GM12878 (cell line): Measurements from ENCODE around the gene THAP11. TPM values are rescaled to one million over a fixed set of nuclear protein-coding genes. Genes with fewer than 3 reads are reported as not detected.

Experiments
- E2F4 ChIP-seq: IDR thresholded peaks from 2 replicates; pipeline ENCODE4 v1.6.1; 2012; ENCODE audit warnings: low read depth, low read length, improper control_type of control experiment
- FOXM1 ChIP-seq: IDR thresholded peaks from 2 replicates; pipeline ENCODE4 v1.6.1; 2012; ENCODE audit warnings: low read depth, mild to moderate bottlenecking, inconsistent platforms, low read length, moderate library complexity
- HDGF ChIP-seq: fragments of 450-650 bp; IDR thresholded peaks from 2 replicates; pipeline ENCODE4 v1.6.1; 2016; ENCODE audit warnings: antibody characterized with exemption
- IKZF2 ChIP-seq, 2 experiments: fragments of 450-650 bp; IDR thresholded peaks; 2 replicates each; pipeline ENCODE4 v1.6.1; 2017; ENCODE audit warnings: mild to moderate bottlenecking in 2 of 2, moderate library complexity in 2 of 2
- MTA2 ChIP-seq: fragments of 450-650 bp; IDR thresholded peaks from 2 replicates; pipeline ENCODE4 v1.6.1; 2016; ENCODE audit warnings: low read depth, mild to moderate bottlenecking, moderate library complexity
- NFYA ChIP-seq: IDR thresholded peaks from 2 replicates; pipeline ENCODE4 v1.6.1; 2011; ENCODE audit warnings: low read depth, mild to moderate bottlenecking, low read length, improper control_type of control experiment, borderline replicate concordance
- NR2F1 ChIP-seq: fragments of 450-650 bp; conservative IDR thresholded peaks from 2 replicates; pipeline ENCODE4 v1.6.1; 2017; ENCODE audit warnings: mild to moderate bottlenecking
- NRF1 ChIP-seq: conservative IDR thresholded peaks from 2 replicates; pipeline ENCODE4 v1.6.1; 2011; ENCODE audit warnings: mild to moderate bottlenecking, low read depth, low read length, improper control_type of control experiment
- PBX3 ChIP-seq: IDR thresholded peaks from 2 replicates; pipeline ENCODE4 v1.6.1; 2011; ENCODE audit warnings: mild to moderate bottlenecking, low read depth, low read length, moderate library complexity; ENCODE audit not compliant: insufficient replicate concordance
- POLR2A ChIP-seq: IDR thresholded peaks from 2 replicates; pipeline ENCODE4 v1.6.1; 2011; ENCODE audit warnings: low read depth, mild to moderate bottlenecking, low read length
- RUNX3 ChIP-seq: IDR thresholded peaks from 2 replicates; pipeline ENCODE4 v1.6.1; 2012; ENCODE audit warnings: low read length, inconsistent platforms
- SMAD5 ChIP-seq: IDR thresholded peaks from 2 replicates; pipeline ENCODE4 v1.6.1; 2016; ENCODE audit warnings: antibody characterized with exemption, low read depth
- SMC3 ChIP-seq: IDR thresholded peaks from 2 replicates; pipeline ENCODE4 v1.6.1; 2011; ENCODE audit warnings: low read length, improper control_type of control experiment, borderline replicate concordance
- TAF1 ChIP-seq: IDR thresholded peaks from 2 replicates; pipeline ENCODE4 v1.6.1; 2011; ENCODE audit warnings: mild to moderate bottlenecking, low read depth, low read length, borderline replicate concordance
- USF1 ChIP-seq: IDR thresholded peaks from 2 replicates; pipeline ENCODE4 v1.6.1; 2011; ENCODE audit warnings: borderline replicate concordance, low read depth, mild to moderate bottlenecking, moderate library complexity, mixed read lengths, low read length; ENCODE audit not compliant: insufficient read depth; ENCODE audit errors: extremely low read length
- YBX1 ChIP-seq: fragments of 450-650 bp; IDR thresholded peaks from 2 replicates; pipeline ENCODE4 v1.6.1; 2016; ENCODE audit warnings: antibody characterized with exemption
- ZBTB4 ChIP-seq: fragments of 450-650 bp; formaldehyde crosslinking; IDR thresholded peaks from 2 replicates; pipeline ENCODE4 v1.4.0; 2022; ENCODE audit warnings: mild to moderate bottlenecking, moderate library complexity
- ZNF217 ChIP-seq: fragments of 450-650 bp; IDR thresholded peaks from 2 replicates; pipeline ENCODE4 v1.6.1; 2017; ENCODE audit warnings: antibody characterized with exemption, mild to moderate bottlenecking
- ZNF622 ChIP-seq: fragments of 450-650 bp; IDR thresholded peaks from 2 replicates; pipeline ENCODE4 v1.6.1; 2017; ENCODE audit warnings: mild to moderate bottlenecking, inconsistent platforms
- polyA plus RNA-seq, 11 experiments: library from polyadenylated mRNA; depleted of rRNA in 4 of 11; unstranded in 6 of 11; stranded (reverse) in 5 of 11; fragments of >200 nt; fragmentation: Nextera tagmentation in 4 of 11; fragmentation: Illumina TruSeq in 1 of 11; extraction: Ambion mirVana in 4 of 11; extraction: Trizol in 1 of 11; gene quantifications; 1 replicate in 1 of 11; 2 replicates in 10 of 11; pipeline versions ENCODE4 v1.2.1 to v1.2.3, GENCODE V29; 2011 to 2016; ENCODE audit warnings: inconsistent platforms in 2 of 11, missing spikeins in 2 of 11, low read depth in 1 of 11
- total RNA-seq, 4 experiments: library from RNA; depleted of rRNA in 3 of 4; stranded (reverse); fragments of >200 nt in 3 of 4; fragmentation: Illumina TruSeq in 1 of 4; extraction: Trizol in 1 of 4; gene quantifications; 2 replicates each; pipeline versions ENCODE4 v1.2.1 to v1.2.3, GENCODE V29; 2013 to 2021
- TF ChIP-seq, protein P1 (sequence below): IDR thresholded peaks from 2 replicates; pipeline ENCODE4 v1.6.1; 2012; ENCODE audit warnings: low read length, inconsistent platforms
- TF ChIP-seq, protein P2 (sequence below): IDR thresholded peaks from 2 replicates; pipeline ENCODE4 v1.6.1; 2011; ENCODE audit warnings: borderline replicate concordance, low read depth, mild to moderate bottlenecking, moderate library complexity, low read length; ENCODE audit not compliant: insufficient read depth, poor library complexity, severe bottlenecking
- TF ChIP-seq, protein P3 (sequence below): IDR thresholded peaks from 2 replicates; pipeline ENCODE4 v1.6.1; 2011; ENCODE audit warnings: low read depth, low read length, improper control_type of control experiment, borderline replicate concordance

Gene THAP11
- total and polyA plus RNA-seq, 10 of the 15 experiments (the other 5 are each of a cell fraction or from before 2014, with no cell fraction given) = 2.5 to 36.7 (median 21.4) TPM

- TF ChIP-seq PBX3 (no peak), E2F4 (no peak), HDGF (no peak), TAF1 (no peak), ZBTB4 (CRISPR knock-in tag) (no peak), POLR2A (no peak), NR2F1 (no peak), FOXM1 (no peak), MTA2 (peak; percentile 57; the same call in 1 of the 2 replicates), SMAD5 (no peak), ZNF217 (no peak), NRF1 (no peak), USF1 (no peak), IKZF2 (IDR thresholded peaks at IDR 0.05) (peak; percentile 78 to 82), YBX1 (no peak), SMC3 (no peak), RUNX3 (peak; percentile 79), ZNF622 (no peak), NFYA (no peak)
- TF ChIP-seq, protein P1, sequence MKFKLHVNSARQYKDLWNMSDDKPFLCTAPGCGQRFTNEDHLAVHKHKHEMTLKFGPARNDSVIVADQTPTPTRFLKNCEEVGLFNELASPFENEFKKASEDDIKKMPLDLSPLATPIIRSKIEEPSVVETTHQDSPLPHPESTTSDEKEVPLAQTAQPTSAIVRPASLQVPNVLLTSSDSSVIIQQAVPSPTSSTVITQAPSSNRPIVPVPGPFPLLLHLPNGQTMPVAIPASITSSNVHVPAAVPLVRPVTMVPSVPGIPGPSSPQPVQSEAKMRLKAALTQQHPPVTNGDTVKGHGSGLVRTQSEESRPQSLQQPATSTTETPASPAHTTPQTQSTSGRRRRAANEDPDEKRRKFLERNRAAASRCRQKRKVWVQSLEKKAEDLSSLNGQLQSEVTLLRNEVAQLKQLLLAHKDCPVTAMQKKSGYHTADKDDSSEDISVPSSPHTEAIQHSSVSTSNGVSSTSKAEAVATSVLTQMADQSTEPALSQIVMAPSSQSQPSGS = peak; percentile 40; the same call in 1 of the 2 replicates
- TF ChIP-seq, protein P2, sequence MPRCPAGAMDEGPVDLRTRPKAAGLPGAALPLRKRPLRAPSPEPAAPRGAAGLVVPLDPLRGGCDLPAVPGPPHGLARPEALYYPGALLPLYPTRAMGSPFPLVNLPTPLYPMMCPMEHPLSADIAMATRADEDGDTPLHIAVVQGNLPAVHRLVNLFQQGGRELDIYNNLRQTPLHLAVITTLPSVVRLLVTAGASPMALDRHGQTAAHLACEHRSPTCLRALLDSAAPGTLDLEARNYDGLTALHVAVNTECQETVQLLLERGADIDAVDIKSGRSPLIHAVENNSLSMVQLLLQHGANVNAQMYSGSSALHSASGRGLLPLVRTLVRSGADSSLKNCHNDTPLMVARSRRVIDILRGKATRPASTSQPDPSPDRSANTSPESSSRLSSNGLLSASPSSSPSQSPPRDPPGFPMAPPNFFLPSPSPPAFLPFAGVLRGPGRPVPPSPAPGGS = no peak
- TF ChIP-seq, protein P3, sequence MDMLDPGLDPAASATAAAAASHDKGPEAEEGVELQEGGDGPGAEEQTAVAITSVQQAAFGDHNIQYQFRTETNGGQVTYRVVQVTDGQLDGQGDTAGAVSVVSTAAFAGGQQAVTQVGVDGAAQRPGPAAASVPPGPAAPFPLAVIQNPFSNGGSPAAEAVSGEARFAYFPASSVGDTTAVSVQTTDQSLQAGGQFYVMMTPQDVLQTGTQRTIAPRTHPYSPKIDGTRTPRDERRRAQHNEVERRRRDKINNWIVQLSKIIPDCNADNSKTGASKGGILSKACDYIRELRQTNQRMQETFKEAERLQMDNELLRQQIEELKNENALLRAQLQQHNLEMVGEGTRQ = no peak
Observed at GRCh38 chr16:67801883-67802282, 40.2 kb upstream of the THAP11 start (continued).
